IPS-18a (cell line): ENCODE results near the gene VIT.
"Not testable (repeated sequence)": the region's sequence is repeated elsewhere in the genome, so short reads cannot be mapped to it uniquely, and the experiment has no call there.

Source experiments
- H3K27ac ChIP-seq: one replicate; pipeline ENCODE4 v1.5.1; 2013; ENCODE audit warnings: low read length
- H3K27me3 ChIP-seq: one replicate; pipeline ENCODE4 v1.6.1; 2013; ENCODE audit warnings: mild to moderate bottlenecking, low read length; ENCODE audit not compliant: control insufficient read depth, insufficient read depth
- H3K36me3 ChIP-seq: one replicate; pipeline ENCODE4 v1.6.1; 2013; ENCODE audit warnings: low read depth, low read length; ENCODE audit not compliant: control insufficient read depth
- H3K4me1 ChIP-seq: one replicate; pipeline ENCODE4 v1.6.1; 2013; ENCODE audit warnings: low read depth, low read length; ENCODE audit not compliant: control insufficient read depth
- H3K4me3 ChIP-seq: one replicate; pipeline ENCODE4 v1.5.1; 2013; ENCODE audit warnings: low read length
- H3K9ac ChIP-seq: one replicate; pipeline ENCODE4 v1.6.1; 2013; ENCODE audit warnings: mild to moderate bottlenecking, low read length, moderate library complexity
- H3K9me3 ChIP-seq: one replicate; pipeline ENCODE4 v1.6.1; 2013; ENCODE audit warnings: low read depth, low read length; ENCODE audit not compliant: control insufficient read depth

Gene VIT

GRCh38 chr2:36680012-36680411 lies 16.5 kb upstream of the VIT start:
- Histone ChIP-seq H3K27me3 (no peaks in the 10 kb centered on the region), H3K27ac (no peak overlapping the region), H3K9ac (no peak overlapping the region), H3K36me3 (no peaks in the 10 kb centered on the region), H3K4me3 (no peak overlapping the region), H3K4me1 (peaks cover 4% of the 10 kb centered on the region), H3K9me3 (no peaks in the 10 kb centered on the region)

GRCh38 chr2:36682562-36682961 lies 13.9 kb upstream of the VIT start:
- Histone ChIP-seq H3K36me3 (no peaks in the 10 kb centered on the region), H3K4me3 (no peak overlapping the region), H3K27me3 (no peaks in the 10 kb centered on the region), H3K4me1 (no peaks in the 10 kb centered on the region), H3K9ac (no peak overlapping the region), H3K9me3 (no peaks in the 10 kb centered on the region), H3K27ac (no peak overlapping the region)

GRCh38 chr2:36683002-36683401 lies 13.5 kb upstream of the VIT start:
- Histone ChIP-seq H3K4me1 (no peaks in the 10 kb centered on the region), H3K27ac (no peak overlapping the region), H3K27me3 (no peaks in the 10 kb centered on the region), H3K36me3 (no peaks in the 10 kb centered on the region), H3K9ac (no peak overlapping the region), H3K9me3 (no peaks in the 10 kb centered on the region), H3K4me3 (no peak overlapping the region)

GRCh38 chr2:36688291-36688690 lies 8.2 kb upstream of the VIT start:
- not testable (repeated sequence) for H3K36me3 ChIP-seq, H3K27ac ChIP-seq, H3K4me1 ChIP-seq, H3K9ac ChIP-seq, H3K27me3 ChIP-seq, H3K9me3 ChIP-seq, H3K4me3 ChIP-seq

GRCh38 chr2:36689013-36689412 lies 7.5 kb upstream of the VIT start:
- H3K27ac ChIP-seq, H3K4me1 ChIP-seq, H3K27me3 ChIP-seq, H3K36me3 ChIP-seq, H3K9me3 ChIP-seq, H3K9ac ChIP-seq, H3K4me3 ChIP-seq: not testable (repeated sequence)

- H3K36me3 ChIP-seq = no peaks in the 10 kb centered on the region
- no peaks in the 10 kb centered on the region for H3K27me3 ChIP-seq
- H3K4me3 ChIP-seq = no peak overlapping the region
- no peaks in the 10 kb centered on the region for H3K4me1 ChIP-seq
- H3K9ac ChIP-seq = no peak overlapping the region
- no peak overlapping the region for H3K27ac ChIP-seq
- H3K9me3 ChIP-seq = no peaks in the 10 kb centered on the region
Measured at GRCh38 chr2:36692121-36692520, 4.4 kb upstream of the VIT start.

- Histone ChIP-seq H3K9ac (no peak overlapping the region), H3K4me1 (no peaks in the 10 kb centered on the region), H3K27me3 (no peaks in the 10 kb centered on the region), H3K4me3 (no peak overlapping the region), H3K36me3 (no peaks in the 10 kb centered on the region), H3K9me3 (no peaks in the 10 kb centered on the region), H3K27ac (no peak overlapping the region)
Measured at GRCh38 chr2:36693825-36694224, 2.7 kb upstream of the VIT start.

GRCh38 chr2:36695746-36696415 lies 626 bp upstream of the VIT start:
- Histone ChIP-seq H3K9me3 (no peaks in the 10 kb centered on the region), H3K9ac (no peak overlapping the region), H3K36me3 (no peaks in the 10 kb centered on the region), H3K4me3 (no peak overlapping the region), H3K27me3 (no peaks in the 10 kb centered on the region), H3K4me1 (no peaks in the 10 kb centered on the region), H3K27ac (no peak overlapping the region)

DNA sequence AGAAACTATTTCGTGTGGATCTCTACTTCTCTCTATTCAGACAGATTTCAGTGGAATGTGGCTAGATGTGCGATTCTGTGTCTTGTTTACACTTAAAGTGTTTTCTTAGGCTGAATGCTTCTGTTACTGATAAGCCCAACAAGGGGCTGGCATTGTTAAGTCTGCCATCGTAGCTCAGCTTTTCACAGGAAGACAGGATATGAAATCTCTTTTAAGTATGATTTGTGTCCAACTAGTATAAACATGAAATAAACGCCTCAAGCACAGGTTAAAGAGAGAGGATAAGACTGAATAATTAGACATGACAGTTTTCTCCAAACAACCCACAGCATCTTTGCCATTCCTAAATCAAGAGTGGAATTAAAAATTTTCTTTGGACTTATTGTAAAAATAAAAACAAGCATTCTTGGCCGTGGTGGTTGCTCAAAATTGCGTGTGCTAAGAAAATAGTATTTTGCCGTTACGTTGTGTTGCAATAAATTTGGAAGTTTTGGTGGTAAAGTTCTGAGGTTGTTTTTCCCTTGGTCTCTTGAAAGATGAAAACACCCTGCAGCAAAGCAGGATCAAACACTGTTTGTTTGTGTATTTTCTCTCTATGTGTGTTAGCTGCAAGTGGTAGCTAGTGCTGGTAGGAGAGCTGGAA lies 1.0 kb downstream of the VIT start:
- Histone ChIP-seq H3K36me3 (no peaks in the 10 kb centered on the region), H3K4me1 (no peaks in the 10 kb centered on the region), H3K9me3 (no peaks in the 10 kb centered on the region), H3K27me3 (no peaks in the 10 kb centered on the region), H3K9ac (no peak overlapping the region), H3K27ac (no peak overlapping the region), H3K4me3 (no peak overlapping the region)

GRCh38 chr2:36698993-36699392 lies 2.5 kb downstream of the VIT start:
- Histone ChIP-seq H3K4me1 (no peaks in the 10 kb centered on the region), H3K27me3 (no peaks in the 10 kb centered on the region), H3K27ac (no peak overlapping the region)

GRCh38 chr2:36700311-36700710 lies 3.8 kb downstream of the VIT start:
- Histone ChIP-seq H3K4me3 (no peak overlapping the region), H3K36me3 (no peaks in the 10 kb centered on the region), H3K9ac (no peak overlapping the region), H3K9me3 (no peaks in the 10 kb centered on the region), H3K4me1 (no peaks in the 10 kb centered on the region), H3K27ac (no peak overlapping the region), H3K27me3 (no peaks in the 10 kb centered on the region)

More at GRCh38 chr2:36698993-36699392, 2.5 kb downstream of the VIT start:
- no peaks in the 10 kb centered on the region for H3K9me3 ChIP-seq
- no peaks in the 10 kb centered on the region for H3K36me3 ChIP-seq
- no peak overlapping the region for H3K4me3 ChIP-seq
- H3K9ac ChIP-seq = no peak overlapping the region

- H3K9me3 ChIP-seq = no peaks in the 10 kb centered on the region
- no peak overlapping the region for H3K4me3 ChIP-seq
- no peaks in the 10 kb centered on the region for H3K36me3 ChIP-seq
- H3K27ac ChIP-seq = no peak overlapping the region
- H3K27me3 ChIP-seq = no peaks in the 10 kb centered on the region
- H3K4me1 ChIP-seq = no peaks in the 10 kb centered on the region
- H3K9ac ChIP-seq = no peak overlapping the region
Measured at GRCh38 chr2:36701391-36701795, 4.9 kb downstream of the VIT start.
